ENCODE data around the gene CXCL1.
A peak's percentile ranks its signal among the peaks of the same experiment; 100 is the strongest.

CXCL1 gene

GRCh38 chr4:73828956-73829355, 40.2 kb upstream of the CXCL1 start:
- Histone ChIP-seq H3K4me3 (no peak overlapping the region), H3K27me3 (no peaks in the 10 kb centered on the region), H3K36me3 (no peaks in the 10 kb centered on the region), H3K4me1 (no peaks in the 10 kb centered on the region), H3K27ac (no peak overlapping the region), H3K9me3 (no peaks in the 10 kb centered on the region)
- no peak for DNase-seq
- intact Hi-C loops (cut with DNase I; ENCODE audit: low total_unique reads) = no loop called here
- no peak for TF ChIP-seq CTCF (IDR thresholded peaks at IDR 0.05)

GRCh38 chr4:73831569-73831968, 37.6 kb upstream of the CXCL1 start:
- Histone ChIP-seq H3K27ac (no peak overlapping the region), H3K36me3 (no peaks in the 10 kb centered on the region), H3K9me3 (no peaks in the 10 kb centered on the region), H3K4me3 (no peak overlapping the region), H3K27me3 (peaks cover 0 to under 1% of the 10 kb centered on the region in 2 donors), H3K4me1 (peaks cover 0 to 4% (median 2%) of the 10 kb centered on the region in 4 donors)
- TF ChIP-seq CTCF (IDR thresholded peaks at IDR 0.05) = no peak
- DNase-seq = no peak
- intact Hi-C loops (cut with DNase I; ENCODE audit: low total_unique reads) = no loop called here

DNA sequence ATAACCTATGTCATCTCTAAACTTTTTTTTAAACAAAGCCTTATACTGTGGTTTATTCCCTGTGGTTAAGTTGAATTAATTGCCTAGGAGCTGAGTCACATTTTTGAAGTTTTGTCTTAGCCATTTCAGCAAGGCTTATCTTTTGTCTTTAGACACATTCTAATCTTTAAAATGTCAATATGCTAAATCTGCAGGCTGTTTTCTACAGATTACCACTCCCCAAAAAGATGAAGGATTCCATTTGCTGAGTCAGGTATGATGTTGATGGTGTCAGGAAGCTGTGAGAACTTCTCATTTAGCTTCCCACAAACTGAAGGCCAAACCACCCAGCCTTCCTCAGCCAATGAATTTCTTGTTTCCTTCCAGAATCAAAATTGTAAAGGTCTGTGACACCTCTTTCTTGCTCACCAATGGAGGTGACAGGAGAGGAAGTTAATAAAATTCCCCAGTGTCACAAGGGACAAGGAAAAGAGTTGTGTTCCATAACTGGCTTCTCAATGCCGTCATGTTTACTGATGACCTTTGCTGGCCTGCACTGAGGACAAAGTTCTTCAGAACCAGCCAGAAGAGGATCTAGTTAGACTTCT, 36.4 kb upstream of the CXCL1 start:
- H3K4me3 ChIP-seq = no peak overlapping the region
- no peak for TF ChIP-seq CTCF (IDR thresholded peaks at IDR 0.05)
- H3K27me3 ChIP-seq = peaks cover 0 to 11% of the 10 kb centered on the region in 2 donors
- DNase-seq = no peak
- H3K9me3 ChIP-seq = no peaks in the 10 kb centered on the region
- no peaks in the 10 kb centered on the region for H3K36me3 ChIP-seq
- no peak overlapping the region for H3K27ac ChIP-seq
- intact Hi-C loops (cut with DNase I; ENCODE audit: low total_unique reads) = no loop called here
- peaks cover 0 to 11% (median 7%) of the 10 kb centered on the region in 4 donors for H3K4me1 ChIP-seq

- Histone ChIP-seq H3K9me3 (no peaks in the 10 kb centered on the region), H3K4me1 (peaks cover 0 to 11% (median 7%) of the 10 kb centered on the region in 4 donors), H3K27me3 (peaks cover 0 to 14% of the 10 kb centered on the region in 2 donors), H3K36me3 (no peaks in the 10 kb centered on the region), H3K4me3 (peak within 1 kb of the TSS; percentile 24 to 47), H3K27ac (no peak within 1 kb of the TSS)
- no peak for DNase-seq
- intact Hi-C loops (cut with DNase I; ENCODE audit: low total_unique reads) = no loop called here
- no peak for TF ChIP-seq CTCF (IDR thresholded peaks at IDR 0.05)
Measured at GRCh38 chr4:73836373-73837279, 32.6 kb upstream of the CXCL1 start, which contains the start of gene CXCL6. Gene CXCL6, plus strand, starts transcription at chr4:73836678. Its CDS starts 73 bp downstream, at chr4:73836751.

DNA sequence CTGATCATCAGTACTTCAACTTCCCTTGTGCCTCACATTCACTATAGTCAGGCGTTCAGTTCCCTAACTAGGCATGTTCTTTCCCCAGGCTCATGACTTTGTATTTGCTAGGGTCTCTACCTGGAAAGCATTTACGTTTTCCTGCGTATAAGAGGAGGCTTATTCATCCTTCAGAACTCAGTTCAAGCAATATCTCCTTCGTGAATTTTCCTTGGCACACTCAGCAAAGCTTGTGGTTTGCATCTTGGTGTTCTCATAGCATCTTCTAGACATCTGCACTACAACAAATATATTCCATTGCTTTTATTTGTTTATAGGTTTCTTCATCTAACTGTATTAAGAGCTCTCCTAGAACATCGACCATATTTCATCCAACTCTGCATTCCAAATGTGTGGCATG, 30.1 kb upstream of the CXCL1 start:
- no peak for TF ChIP-seq CTCF (IDR thresholded peaks at IDR 0.05)
- intact Hi-C loops (cut with DNase I; ENCODE audit: low total_unique reads) = no loop called here
- Histone ChIP-seq H3K27ac (no peak overlapping the region), H3K4me1 (peaks cover 0 to 11% (median 7%) of the 10 kb centered on the region in 4 donors), H3K4me3 (no peak overlapping the region), H3K36me3 (no peaks in the 10 kb centered on the region), H3K27me3 (peaks cover 0 to 14% of the 10 kb centered on the region in 2 donors), H3K9me3 (no peaks in the 10 kb centered on the region)
- no peak for DNase-seq

Measured in tibial artery (tissue), 4 donors.